GM19455 (cell line): ENCODE measurements around the gene CAMK2N1.
"Not testable (repeated sequence)": the region's sequence is repeated elsewhere in the genome, so short reads cannot be mapped to it uniquely, and the experiment has no call there.

Source experiments
- ATAC-seq: cut with Tn5 transposase; IDR thresholded peaks from one replicate; pipeline ENCODE4 v1.9.1; 2021; ENCODE audit not compliant: unreplicated experiment

Gene CAMK2N1

DNA sequence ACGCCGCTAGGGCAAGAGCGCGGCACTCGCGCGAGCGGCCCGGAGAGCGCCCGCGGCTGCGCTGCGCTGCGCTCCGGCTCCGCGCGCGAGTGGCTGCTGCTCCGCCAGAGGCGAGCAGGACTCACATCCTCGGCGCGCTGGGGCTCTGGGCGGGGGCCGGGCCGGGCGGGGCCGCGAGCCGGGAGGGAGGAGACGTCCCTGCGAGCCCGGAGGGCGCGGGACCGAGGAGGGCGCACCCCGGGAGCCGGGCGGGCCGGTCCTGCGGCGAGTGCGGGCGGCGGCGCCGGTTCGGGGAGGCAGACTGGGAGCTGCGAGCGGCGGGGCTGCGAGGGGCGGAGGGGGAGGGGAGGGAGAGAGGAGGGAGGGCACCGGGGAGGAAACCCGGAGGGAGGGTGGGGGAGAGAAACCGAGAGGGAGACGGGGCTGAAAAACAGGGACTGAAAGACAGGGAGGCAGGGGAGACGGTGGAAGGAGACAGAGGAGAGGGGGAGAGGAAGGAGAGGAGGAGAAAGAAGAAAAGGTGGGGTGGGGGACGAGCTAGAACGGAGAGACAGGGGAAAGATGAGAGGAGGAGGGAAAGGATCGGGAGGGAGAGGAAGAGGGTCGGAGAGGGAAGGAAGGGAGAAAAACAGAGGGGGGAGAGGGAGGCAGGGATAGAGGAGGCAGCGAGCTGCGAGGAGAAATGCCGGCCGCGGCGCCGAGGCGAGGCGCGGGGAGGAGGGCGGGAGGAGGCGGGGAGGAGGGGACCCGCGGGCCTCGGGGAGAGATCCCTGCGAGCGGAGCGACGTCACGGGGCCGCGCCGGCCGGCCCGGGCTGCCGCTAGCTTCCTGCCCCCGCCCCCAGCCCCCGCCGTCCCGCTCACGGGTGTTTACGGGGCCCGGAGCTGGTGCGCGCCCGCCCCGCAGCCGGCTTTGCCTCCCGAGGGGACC is at the start of gene CAMK2N1:
Gene CAMK2N1 (minus strand): TSS at position 684 of the 930 bp plus-strand sequence. CDS start 831 bp downstream, outside the sequence.
- no peak for ATAC-seq

DNA sequence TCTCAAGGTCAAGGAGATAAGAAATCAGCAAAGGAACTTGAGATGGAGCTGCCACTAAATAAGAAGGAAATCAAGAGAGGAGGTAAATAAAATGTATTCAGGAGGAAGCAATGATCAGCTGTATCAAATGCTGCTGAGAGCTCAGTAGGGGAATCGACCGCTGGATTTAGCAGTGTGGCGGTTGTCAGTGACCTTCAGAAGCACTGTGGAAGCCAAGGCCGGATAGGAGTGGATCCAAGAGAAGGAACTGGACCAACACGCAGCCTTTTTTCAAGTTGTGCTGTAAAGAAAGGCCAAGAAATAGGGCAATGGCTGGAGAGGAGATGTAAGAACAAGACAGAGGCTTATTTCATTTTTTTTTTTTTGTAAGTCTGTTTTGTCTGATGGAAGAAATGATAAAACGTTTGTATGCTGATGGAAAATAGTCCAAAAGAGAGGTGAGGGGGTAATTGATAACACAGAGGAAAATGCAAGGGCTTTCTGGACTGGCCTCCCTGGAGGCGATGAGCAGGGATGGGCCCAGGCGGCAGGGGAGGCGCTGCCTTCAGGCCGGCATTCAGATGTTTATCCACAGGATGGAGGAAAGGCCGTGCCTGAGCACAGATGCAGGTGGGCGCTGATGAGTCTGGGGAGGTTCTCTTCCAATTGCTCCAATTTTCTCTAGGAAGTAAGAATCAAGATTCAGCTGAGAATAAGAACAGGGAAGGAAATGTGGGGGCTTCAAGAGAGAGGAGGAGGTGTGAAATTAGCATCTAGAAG is 48.8 kb upstream of the CAMK2N1 start:
- no peak for ATAC-seq

DNA sequence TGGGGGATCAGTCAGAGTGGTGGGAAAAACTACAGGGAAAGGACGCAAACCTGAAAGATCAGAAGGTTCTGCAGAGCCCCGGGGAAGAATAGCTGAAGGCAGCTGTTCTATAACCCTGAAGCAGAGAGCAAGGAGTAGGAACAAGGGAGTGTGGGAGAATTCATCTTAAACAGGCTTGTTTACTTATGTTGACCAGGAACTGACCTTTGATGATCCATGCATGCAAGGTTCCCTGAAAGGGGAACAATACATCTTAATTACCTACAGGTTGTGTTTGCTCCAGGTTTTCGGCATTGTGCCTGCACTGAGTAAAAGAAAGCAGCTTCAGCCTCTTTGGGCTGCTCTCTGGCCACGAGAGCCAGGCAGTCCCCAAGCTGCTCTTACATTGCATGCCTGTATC is 47.6 kb upstream of the CAMK2N1 start:
- no peak for ATAC-seq

DNA sequence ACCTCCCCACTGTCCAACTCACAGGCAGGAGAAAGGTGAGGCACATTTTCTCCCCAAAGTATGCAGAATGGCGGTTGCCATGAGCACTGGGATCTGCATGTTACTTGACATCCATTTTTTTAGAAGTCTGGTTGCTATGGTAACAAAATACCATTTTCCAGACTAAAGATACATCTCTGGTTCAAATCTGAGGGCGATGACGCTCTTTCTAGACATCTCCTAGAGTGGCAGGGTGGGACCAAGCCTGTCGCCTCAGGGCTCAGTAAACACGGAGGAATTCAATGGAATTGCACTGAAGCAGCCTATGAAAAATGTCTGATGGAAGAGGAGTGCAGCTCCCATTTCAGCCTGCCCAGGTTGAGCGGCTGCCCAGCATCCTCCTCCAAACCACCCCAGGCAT is 44.9 kb upstream of the CAMK2N1 start:
- ATAC-seq: no peak

DNA sequence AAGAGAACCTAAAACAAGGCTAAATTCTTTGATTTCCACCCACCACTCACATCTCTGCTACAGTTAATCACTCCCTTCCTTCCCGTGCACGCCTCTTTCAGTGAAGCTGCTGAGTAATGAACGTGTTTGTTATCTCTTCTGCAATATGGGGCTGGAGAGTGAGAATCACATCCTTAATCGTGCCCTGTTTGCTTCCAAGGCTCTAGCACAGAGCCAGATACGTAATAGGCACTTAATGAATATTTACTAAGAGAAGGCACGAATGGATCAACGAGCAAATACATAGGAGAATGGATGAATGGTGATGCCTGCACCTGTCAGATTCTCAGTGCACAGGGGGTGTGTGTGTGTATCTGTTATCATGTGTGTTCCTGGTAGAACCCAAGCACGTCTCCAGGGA is 44.3 kb upstream of the CAMK2N1 start:
- ATAC-seq: no peak

DNA sequence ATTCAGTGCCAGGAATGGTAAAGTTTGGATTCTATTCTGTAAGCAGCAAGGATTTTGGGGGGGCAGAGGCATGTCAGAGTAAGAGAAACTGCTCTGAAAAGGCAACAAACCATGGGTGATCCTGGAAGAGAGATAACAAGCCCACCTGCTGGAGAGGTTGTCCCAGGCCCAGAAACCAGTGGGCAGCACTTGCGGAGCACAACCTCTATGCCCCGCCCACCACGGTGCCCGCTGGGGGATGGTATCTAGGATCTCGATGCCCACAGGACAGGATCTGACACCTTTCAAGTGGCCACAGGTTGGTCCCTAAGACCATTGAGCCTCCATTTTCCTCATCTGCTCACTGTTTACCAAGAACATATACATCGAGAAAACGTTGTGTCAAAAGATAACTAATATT is 42.2 kb upstream of the CAMK2N1 start:
- ATAC-seq: no peak

DNA sequence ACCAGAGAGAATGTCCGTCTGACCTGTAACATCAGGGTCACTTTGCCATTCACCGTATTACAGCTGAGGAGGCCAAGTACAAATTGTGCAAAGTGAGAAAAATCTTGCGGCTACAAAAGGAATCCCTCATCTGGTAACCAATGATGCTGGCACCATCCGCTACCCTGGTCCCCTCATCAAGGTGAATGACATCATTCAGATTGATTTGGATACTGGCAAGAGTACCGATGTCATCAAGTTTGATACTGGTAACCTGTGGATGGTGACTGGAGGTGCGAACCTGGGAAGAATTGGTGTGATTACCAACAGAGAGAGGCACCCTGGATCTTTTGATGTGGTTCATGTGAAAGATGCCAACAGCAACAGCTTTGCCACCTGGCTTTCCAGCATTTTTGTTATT is 40.3 kb upstream of the CAMK2N1 start:
- no peak for ATAC-seq

DNA sequence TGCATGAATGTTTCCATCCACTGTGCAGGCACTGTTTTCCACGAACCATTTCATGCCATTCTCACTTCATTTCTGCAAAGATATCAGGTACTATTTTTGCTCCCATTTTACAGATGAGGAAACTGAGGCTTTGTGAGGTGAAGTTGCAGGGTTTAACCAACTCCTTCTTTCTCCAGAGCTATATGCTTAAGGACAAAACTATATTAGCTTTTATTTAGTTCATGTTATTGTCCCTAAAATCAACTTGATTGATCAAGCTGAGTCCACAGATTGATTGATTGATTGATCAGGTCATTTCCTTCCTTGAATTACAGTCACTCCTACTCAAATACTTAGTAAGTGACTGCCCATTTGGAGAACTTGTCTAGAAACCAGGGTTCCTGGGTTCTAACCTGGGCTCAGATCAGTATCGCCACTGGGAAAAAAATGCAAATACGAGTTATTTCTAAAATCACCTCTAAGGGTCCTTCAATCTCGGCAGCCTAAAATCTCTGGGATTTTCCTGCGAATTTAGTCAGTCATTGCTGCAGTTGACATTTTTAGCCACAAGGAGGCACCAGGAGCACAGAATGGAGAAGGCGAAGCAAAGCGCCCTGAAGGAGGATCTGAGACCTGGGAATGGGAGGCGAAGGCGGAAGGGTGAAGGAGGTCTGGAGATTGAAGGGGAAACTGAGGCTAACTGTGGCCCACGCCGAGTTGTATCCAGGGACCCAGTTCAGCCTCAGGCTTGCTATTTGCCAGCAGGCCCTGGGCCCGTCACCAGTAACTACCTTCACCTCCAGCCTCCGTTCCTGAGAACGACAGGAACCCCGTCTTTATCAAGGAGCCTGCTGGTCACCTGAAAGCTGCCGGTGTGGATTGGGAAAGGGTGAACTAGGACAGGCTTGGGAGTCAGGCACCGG is 36.2 kb upstream of the CAMK2N1 start:
- ATAC-seq: no peak

DNA sequence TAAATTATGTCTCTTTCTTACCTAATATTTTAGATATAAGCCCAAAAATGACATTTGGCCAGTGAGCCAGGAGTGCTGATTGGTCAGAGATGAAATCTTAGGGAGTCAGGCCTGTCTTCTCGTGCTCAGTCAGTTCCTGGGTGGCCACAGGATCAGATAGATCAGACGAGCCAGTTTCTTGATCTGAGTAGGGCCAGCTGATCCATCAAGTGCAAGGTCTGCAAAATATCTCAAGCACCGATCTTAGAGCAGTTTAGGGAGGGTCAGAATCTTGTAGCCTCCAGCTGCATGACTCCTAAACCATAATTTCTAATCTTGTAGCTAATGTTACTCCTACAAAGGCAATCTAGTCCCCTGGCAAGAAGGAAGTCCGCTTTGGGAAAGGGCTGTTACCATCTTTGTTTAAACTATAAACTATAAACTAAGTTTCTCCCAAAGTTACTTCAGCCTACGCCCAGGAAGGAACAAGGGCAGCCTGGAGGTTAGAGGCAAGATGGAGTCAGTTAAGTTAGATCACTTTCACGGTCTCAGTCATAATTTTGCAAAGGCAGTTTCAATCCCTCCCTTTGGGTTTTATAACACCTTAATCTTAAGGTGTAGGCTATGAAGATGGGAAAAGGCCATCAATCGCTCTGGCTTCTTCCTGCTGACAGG is 33.7 kb upstream of the CAMK2N1 start:
- ATAC-seq: not testable (repeated sequence)

DNA sequence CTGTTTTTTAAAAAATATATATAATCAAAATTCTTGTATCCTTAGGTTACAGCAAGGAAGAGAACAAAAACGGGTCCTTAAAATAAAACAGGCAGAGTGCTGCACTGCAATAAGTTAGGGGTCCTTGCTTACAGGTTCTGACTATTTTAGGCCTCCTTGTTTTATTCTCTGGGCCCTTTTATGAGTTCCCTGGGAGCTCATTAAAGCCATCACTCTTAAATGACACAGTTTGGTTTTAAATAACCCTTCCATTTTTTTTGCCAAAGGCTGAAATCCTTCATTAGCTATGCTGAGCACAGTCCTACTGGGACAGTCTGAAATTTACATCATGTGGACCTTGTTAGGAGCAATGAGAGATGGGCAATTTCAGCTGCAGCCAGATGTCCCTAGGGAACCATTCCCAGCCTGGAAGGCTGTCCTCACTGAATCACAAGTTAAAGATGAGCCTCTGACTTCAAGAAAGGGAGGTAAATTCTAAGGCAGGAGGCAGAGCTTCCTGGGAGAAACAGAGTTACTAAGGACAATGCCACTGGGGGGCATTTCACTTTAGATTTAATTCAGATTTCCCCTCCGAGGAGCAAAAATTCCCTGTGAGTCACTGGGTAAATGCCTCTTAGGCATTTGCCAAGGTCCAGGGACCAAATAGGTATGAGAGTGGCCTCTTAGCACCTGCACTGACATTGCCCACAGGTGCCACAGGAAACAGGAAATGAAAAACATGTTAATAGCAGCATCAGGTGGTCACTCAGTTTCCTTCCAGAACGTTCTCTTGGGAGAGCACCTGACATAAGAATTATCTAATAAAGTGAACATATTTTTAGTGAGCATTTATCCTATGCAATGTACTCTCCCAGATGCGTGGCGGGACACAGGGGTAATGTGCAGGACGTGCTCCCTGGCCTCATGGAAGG is 25.8 kb upstream of the CAMK2N1 start:
- no peak for ATAC-seq

DNA sequence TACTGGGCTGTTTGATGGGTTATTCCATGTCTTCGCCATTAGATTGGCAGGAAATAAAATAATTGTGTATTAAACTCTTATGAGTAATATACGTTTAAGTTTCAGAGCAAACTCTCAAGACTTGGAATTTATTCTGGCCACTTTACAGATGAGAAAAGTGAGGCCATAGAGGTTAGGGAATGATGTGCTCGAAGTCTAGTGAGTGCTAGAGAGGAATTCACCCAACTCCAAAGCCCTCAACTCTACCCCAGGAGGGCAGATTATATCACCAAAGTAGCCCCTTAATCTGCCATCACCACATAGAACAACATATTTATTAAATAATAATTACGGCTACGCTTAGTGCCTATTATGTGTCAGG is 22.4 kb upstream of the CAMK2N1 start:
- no peak for ATAC-seq

DNA sequence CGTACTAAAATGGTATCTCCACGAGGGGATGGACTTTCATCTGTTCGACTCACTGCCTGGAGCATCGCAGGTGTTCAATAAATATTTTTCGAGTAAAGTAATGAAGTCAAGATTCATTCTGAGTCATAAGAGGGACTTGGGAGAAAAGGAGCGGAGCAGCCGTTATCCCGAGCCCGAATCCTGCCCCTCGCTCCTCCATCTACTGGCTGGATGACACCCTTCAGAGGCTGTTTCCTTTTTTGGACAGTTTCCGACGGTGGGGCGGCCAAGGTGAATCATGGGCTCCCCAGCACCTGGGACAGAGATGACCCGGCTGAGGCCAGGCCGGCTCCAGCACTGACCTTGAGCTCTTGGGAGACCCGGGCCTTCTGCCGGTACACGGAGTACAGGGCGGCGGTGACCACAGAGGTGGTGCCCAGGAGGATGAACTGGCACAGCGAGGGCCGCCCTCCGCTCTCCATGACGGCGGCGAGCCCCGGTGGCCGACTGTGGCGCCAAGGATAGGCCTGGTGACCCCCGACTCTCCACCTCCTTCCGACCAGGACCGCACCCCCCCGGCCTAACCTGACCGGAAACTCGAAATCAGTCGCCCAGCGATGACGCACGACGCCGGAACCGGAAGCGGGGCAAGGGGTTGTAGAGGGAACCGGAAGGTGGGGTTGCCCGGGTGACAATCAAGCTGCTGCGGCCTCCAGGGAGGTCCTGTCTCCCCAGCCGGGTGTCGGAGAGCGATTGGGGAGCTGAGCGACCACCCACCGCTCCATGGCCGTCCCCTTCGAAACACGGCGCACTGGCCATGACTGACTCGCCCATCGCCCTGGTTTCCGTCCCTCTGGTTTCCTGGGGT is 21.8 kb upstream of the CAMK2N1 start, which contains the start of gene MUL1:
Gene MUL1 (minus strand): TSS at position 588 of the 847 bp plus-strand sequence. CDS start 127 bp downstream, at position 461.
- ATAC-seq: peak; percentile 92

DNA sequence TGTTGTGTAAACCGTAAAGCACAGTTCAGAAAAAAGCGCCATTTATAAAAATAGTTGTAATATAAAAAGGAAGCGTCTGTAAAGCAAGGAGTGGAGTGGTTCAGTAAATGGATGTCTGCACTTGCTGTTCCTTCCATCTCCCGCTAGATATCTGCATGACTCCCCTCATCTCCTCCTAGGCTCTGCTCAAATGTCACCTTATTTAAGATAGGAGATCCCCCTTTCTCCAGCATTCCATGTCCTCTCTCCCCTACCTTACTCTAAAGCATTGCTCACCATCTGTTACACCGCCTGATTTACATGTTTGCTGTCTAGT is 21.2 kb upstream of the CAMK2N1 start:
- ATAC-seq: no peak

DNA sequence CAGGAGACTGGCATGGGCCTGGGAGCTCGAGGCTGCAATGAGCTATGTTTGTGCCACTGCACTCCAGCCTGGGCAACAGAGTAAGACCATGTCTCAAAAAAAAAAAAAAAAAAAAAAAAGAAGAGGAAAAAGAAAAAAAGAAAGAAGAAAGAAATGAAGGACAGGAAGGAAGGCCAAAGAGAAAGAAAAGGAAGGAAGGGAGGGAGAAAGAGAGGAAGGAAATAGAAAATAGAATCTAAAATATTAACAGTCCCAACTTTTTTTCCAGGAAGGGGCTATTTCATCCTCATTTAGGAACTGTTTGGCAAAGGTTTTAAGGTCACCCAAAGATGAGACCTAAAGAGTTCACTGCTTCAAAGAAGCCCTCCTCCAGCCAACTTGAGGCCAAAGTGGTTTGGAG is 19.5 kb upstream of the CAMK2N1 start:
- no peak for ATAC-seq

DNA sequence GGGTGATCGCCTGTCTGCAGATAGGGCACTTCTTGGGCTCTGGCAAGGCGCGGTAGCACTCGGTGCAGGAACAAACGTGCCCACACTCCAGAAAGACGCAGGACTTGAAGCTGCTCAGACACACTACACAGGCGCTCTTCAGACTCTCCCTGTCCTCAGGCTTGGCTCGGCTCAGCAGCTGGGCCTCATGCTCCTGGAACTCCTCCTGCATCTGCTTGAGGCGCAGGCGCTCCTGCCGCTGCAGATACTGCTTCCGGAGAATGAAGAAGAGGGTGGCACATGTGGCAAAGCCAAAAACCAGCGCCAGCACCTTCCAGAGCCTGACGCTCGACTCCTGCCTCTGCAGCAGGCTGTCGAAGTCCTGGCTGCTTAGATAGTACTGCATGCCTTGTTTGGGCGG is 14.7 kb upstream of the CAMK2N1 start:
- no peak for ATAC-seq

DNA sequence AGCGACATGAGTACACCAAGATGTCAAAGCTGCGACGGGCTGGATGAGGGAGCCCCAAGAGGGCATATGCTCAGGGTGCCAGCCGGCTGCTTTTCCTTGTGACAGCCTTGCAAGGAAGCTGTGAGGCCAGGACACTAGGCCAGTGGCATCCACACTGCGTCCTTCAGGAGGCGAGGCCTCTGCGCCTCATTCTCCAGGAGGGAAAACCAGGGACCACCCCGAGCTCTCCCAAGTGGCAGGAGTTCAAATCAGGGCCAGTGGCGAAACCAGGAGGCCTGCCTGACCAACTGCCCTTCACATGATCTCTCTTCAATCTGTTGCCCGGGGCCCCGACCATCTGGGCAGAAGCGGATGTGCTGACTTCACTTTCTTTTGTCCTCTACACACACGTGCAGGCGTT is 13.7 kb upstream of the CAMK2N1 start:
- no peak for ATAC-seq

DNA sequence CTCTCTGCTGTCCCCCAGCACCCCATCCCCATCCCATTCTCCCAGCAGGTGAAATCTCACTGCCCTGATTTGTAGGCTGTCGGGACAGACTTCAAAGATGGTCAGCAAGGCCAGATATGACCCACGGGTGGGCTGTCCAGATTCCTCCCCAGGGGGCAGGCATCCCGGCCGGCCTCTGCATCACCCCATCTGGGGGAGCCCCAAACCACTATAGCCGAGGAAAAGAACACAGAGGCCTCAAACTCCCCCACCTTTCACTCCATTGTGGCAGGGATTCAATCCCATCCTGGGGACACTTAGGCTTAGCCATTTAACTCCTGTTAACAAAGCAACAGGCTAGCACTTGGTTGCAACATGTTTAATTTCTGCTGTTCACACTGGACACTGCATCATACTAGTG is 13.1 kb upstream of the CAMK2N1 start:
- ATAC-seq: no peak

DNA sequence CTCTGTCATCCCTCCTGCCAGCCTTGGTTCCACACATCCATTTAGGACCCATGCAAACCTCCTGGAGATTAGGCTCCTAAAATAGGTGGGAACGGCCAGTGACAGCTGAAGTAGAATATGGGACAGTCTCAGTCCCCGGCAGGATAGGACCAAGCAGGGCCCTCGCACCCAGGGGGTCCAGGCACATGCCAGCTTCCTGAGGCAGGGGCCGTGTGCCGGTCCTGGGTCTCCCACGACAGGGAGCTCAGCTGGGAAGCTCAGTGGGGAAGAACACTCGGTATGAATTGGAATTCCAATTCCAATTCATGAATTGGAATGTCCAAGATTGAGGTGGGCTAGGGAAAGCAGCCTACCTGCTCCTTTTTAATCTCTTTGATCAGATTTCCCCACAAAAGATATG is 12.1 kb upstream of the CAMK2N1 start:
- ATAC-seq: no peak

DNA sequence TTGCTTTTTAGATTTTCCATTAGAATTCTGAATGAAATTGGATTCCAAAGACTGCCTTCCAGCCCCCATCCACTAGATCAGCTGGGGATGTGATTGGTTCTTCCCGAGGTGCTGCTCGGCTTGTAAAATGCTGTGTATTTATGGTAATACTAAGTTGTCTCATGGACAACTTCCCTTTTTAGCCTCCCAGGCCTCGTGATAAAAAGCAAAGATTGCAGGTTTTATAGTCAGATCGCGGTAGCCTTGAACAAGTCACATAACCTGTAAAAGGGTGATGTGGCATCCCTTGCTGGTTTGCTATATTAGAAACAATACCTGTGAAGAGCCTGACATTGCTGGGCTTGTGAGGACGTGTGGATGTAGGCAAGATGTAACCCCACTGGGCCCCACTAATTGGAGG is 11.5 kb upstream of the CAMK2N1 start:
- ATAC-seq: no peak
